Mammary microvascular endothelial cell (primary cell): ENCODE data around the gene WT1. TPM values are rescaled to one million over a fixed set of nuclear protein-coding genes. Genes with fewer than 3 reads are reported as not detected.

Source experiments
- total RNA-seq: library from RNA; depleted of rRNA; stranded (reverse); fragments of >200 nt; gene quantifications from 2 replicates; pipeline ENCODE4 v1.2.3, GENCODE V29; 2015

WT1 gene
- total RNA-seq = not detected in 2 replicates

GRCh38 chr11:32435511-32435941 is at the start of gene WT1:
Gene WT1 (minus strand): TSS chr11:32435539.

Other genes with a start within 250 kb of the WT1 start
- 461 and 480 TPM in 2 replicates for gene EIF3M, start 148.3 kb upstream of the WT1 start, total RNA-seq